ENCODE measurements around the gene NBEAL1.
A peak's percentile ranks its signal among the peaks of the same experiment; 100 is the strongest.
"Not testable (repeated sequence)": the region's sequence is repeated elsewhere in the genome, so short reads cannot be mapped to it uniquely, and the experiment has no call there.

NBEAL1 gene

DNA sequence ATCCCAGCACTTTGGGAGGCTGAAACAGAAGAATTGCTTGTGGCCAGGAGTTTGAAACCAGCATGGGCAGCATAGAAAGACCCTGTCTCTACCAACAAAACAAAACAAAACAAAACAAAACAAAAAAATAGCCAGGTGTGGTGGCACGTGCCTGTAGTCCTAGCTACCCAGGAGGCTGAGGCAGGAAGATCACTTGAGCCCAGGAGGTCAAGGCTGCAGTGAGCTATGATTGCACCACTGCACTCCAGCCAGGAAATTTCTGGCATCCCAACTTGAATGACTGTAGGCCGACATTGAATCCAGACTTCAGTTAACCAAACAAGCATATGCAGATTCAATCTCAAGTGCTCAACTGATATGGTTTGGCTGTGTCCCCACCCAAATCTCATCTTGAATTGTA, 215.0 kb downstream of the NBEAL1 start:
- DNase-seq (ENCODE audit: low read depth), result not testable (repeated sequence)

DNA sequence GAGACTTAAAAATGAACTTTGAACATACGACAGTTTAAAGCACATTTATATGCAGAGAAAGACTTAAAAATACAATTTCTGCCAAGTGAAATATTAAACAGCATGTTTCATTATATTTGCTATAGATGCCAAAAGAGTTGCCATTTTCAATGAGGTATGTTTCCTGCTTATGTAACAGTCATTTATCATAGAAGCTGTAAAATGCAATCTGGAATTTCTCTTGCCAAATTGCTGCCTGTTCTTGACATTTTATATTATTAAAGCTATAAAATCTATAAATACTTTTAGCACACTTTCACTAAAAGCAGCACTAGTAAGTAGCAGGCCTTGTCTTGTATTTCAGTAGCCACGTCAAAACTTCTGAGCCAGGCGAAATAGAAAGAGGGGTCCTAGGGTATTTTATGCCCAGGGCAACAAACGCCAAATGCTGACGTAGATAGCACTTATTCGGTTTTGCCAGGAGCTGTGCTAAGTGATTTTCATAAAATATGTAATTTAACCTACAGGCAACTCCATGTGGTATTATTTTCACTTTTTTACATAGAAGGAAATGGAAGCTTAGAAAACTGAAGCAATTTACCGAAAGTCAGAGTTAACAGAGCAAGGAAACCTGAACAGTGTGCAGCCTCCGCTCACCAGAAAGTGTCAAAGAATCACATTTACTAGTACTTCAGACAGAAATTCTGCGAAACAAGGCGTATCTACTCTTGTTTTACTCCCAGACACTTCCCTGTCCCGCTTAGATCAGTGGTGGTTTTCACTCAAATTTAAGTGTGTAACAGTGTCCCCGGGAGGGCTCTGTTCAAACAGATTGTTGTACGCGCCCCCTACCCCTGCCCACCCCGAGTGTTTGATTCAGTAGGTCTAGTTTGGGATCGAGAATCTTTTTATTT, 222.9 kb downstream of the NBEAL1 start:
- no peak for DNase-seq (ENCODE audit: low read depth)

DNA sequence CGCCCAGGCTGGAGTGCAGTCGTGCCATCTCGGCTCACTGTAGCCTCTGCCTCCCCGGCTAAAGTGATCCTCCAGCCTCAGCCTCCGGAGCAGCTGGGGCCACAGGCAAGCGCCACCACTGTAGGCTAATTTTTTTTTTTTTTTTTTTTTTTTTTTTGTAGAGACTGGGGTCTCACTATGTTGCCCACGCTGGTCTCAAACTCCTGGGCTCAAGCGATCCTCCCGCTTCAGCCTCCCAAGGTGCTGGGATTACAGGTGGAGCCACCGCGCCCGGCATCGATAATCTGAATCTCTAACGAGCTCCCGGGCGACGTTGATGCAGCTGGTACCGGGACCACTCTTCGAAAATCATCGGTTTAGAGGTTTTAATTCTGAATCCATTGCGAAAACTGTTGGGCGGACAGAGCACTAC, 223.6 kb downstream of the NBEAL1 start:
- DNase-seq (ENCODE audit: low read depth), result no peak

DNA sequence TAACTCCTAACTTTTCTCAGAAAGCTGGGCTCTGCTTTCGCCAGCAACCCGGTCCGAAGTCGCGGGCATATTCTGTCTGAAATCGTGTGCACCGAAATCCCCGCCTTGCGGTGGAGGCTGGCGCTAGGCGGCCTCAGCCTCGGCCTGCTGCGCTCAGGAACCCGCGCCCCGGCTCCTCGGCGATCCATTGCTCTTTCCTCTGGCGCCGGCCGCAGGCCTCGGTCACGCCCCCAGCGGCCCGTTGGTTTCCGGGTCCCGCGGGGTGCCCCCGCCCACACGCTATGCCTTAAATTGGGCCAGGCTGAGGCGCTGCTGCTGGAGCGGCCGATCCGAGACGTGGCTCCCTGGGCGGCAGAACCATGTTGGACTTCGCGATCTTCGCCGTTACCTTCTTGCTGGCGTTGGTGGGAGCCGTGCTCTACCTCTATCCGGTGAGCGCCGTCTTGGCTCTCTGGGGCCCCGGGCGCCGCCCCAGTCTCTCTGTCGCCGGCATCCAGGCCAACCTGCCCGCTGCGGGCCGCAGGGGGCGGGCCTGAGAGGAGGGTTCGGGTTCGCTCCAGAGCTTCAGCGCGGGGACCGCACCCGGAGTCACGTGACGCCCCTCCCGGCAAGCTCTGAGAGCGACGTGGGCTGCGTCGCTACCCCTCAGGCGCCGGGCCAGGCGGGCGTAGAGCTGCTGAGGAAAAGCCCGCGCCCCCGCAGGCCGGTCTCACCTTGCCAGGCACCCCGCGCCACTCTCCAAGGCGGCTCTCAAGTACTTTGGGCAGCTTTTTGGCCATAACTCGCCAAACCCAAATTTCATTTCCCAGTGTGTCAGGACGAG, 224.2 kb downstream of the NBEAL1 start, which contains the start of gene CYP20A1:
TSS of gene CYP20A1 (plus strand) at position 315 of the 823 bp plus-strand sequence. CDS start at position 360, 45 bp downstream.
- peak; percentile 96 for DNase-seq (ENCODE audit: low read depth)

GRCh38 chr2:203240491-203240890, 225.8 kb downstream of the NBEAL1 start:
- DNase-seq (ENCODE audit: low read depth), result no peak

DNA sequence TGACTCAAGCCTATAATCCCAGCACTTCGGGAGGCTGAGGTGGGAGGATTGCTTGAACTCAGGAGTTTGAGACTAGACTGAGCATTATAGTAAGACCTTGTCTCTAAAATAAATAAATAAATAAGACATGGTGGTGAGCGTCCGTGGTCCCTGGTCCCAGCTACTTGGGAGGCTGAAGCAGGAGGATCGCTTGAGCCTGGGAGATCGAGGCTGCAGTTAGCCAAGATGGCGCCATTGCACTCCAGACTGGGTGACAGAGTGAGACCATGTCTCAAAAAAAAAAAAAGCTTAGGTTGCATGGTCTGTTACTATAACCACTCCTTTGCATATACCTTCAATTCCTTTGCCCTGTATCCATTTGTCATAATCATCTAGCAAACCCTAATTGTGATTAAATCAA, 227.8 kb downstream of the NBEAL1 start:
- no peak for DNase-seq (ENCODE audit: low read depth)

- no peak for DNase-seq (ENCODE audit: low read depth)
These were observed 232.0 kb downstream of the NBEAL1 start for GRCh38 chr2:203246646-203247045.

DNA sequence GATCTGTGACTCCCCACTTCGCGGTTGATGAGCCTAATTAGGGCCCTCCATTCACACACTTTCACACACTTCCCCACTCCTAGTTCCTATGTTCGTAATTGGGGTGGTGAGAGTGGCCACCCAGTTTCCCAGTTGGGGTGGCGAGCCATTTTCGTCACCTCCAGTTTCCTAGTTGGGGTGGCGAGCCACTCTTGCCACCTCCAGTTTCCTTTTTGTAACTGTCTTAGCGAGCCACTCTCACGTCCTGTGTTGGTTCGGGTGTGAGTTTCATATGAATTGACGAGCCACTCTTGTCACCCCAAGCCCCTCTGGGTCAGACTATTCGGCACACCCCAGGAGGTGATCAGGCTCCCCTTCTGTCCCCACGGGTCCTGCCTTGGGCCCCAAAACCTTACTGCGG, 238.1 kb downstream of the NBEAL1 start:
- no peak for DNase-seq (ENCODE audit: low read depth)

GRCh38 chr2:203253422-203254095, 238.9 kb downstream of the NBEAL1 start:
- not testable (repeated sequence) for DNase-seq (ENCODE audit: low read depth)

DNA sequence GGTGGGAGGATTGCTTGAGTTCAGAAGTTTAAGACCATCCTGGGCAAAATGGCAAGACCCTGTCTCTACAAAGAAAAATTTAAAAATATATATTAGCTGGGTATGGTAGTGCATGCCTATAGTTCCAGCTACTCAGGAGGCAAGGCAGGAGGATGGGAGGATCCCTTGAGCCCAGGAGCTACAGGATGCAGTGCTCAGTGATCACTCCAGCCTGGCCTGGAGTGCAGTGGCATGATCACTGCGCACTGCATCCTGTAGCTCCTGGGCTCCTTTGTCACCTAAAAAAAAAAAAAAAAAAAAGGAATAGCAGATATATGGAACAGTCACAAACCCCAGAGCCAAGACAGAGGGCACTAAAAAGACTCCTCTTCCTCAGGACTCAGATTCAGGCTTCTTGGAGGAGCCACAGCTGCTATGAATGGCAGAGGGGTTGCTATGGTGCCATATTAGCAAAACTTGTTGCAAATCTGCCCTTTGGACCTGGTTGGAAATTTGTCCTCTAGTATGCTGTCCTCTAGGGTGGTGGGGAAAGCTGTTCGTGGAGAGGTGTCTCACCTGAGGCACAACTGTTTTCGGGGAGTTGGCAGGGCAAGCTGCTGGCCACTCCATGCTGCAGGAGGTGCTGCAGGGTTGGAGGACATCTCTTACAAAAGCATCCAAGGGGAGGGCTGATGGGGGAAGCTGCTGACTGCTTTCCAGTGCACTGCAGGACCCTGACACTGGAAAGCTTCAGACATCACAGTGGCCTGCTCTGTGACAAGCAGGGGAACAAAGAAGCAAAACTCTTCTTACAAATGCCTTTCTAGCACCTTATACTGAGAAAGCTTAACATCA, 246.9 kb downstream of the NBEAL1 start:
- no peak for DNase-seq (ENCODE audit: low read depth)

All from activated T-cell treated with anti-CD3 and anti-CD28 coated beads for 24 hours (primary cell).